Middle frontal gyrus (tissue), 1 donor: Measurements from ENCODE around the gene DGLUCY.
A peak's percentile ranks its signal among the peaks of the same experiment; 100 is the strongest.
"Not testable (repeated sequence)": the region's sequence is repeated elsewhere in the genome, so short reads cannot be mapped to it uniquely, and the experiment has no call there.

Experiments used
- DNase-seq: peaks from one replicate; pipeline ENCODE4 v3.0.0-alpha.2; 2015; ENCODE audit warnings: low spot score; ENCODE audit errors: extremely low spot score

Gene DGLUCY

GRCh38 chr14:91138511-91139359 lies 24.9 kb downstream of the DGLUCY start:
- DNase-seq = no peak

GRCh38 chr14:91139776-91140175 lies 25.9 kb downstream of the DGLUCY start:
- no peak for DNase-seq

GRCh38 chr14:91140672-91141071 lies 26.8 kb downstream of the DGLUCY start:
- DNase-seq = no peak

DNA sequence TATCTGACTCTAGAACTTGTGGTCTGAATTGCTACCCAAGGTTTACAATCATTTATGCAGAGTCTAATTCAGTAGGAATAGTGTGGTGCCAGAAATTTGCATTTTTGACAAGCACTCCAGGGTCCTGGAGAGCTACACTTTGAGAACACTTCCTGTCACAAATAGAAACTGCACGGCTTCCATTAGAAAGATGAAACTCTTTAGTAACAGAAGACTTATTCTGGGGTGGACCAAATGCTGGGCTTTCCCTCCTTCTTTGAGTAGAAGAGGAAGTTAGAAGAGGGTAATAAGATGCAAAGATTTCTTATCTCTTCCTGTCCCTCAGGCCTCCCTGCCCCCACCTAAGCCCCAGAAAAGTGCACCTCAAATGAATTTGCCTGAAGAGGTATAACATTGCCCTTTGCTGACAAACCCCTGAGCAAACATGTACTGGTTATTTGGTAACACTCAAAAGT lies 28.4 kb downstream of the DGLUCY start:
- no peak for DNase-seq

DNA sequence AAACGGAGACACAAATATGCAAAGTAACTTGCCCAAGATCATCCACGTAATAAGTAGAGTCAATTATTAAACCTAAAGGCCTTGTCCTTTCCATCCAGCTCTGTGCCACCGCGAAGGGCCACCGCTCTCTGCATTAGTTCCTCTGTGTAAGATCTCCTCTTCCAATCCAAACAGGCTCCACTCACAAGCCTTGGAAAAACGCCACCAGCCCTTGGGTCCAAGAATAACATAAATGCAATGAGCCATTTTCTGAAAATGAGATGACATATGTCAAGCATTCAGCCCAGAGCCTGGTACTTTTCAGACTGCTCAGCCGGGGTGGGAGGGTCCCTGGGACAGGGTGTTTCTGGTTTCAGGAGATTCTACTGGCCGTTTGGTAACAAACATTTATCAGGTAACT lies 30.0 kb downstream of the DGLUCY start:
- no peak for DNase-seq

DNA sequence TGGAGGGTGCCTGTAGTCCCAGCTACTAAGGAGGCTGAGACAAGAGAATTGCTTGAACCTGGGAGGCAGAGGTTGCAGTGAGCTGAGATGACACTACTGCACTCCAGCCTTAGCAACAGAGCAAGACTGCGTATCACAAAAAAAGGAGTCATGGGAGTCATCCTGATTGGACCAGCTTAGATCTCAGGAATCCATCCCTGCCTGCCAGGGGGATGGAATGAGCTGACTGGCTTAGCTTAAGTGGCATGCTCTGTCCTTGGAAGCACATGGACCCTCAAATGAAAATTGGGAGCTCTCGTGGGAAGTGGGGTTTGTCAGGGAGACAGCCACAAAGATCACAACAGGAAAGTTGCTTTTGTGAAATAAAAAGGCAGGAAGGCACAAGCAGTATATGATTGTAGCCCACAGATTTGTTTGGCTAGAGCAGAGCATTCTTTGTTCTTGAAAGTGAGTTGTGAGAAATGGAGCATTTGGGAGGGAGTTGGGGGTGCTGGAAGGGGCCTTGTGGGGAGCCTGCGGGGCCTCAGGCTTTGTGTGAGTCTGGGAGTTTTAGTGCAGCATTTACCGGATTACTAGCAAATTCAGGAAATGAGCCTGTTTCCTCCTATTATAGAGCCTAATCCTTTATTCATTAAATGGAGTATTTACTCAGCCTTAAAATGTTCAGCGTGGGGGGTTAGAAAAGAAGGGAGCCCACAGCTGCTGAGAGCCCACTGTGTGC lies 30.7 kb downstream of the DGLUCY start:
- no peak for DNase-seq

DNA sequence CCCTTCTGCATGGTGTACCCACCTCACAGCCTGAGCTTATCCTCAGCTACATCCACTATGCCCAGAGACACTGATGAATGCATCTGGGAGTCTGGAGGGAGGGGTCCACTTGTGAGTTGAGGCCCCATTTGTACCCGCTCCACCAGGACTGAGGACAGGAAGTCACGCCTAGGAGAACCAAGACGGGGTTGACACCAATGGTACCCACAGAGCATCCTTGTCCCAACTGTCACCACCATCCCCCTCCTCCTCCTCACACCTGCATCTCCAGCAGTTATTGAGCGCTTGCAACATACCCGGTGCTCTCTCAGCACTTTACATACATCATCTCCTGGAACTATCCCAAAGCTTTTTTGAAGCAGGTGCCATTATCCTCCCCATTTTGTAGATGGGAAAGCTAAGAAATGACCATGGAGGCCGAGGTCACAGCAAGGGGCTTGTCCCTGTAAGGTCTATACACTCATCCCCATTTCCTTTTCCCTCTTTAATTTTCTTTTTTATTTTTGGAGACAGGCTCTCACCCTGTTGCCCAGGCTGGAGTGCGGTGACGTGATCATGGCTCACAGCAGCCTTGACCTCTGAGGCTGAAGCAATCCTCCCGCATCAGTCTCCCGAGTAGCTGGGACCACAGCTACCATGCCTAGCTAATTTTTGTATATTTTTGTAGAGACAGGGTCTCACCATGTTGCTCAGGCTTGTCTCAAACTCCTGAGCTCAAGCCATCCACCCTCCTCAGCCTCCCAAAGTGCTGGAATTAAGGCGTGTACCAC lies 31.7 kb downstream of the DGLUCY start:
- DNase-seq = no peak

DNA sequence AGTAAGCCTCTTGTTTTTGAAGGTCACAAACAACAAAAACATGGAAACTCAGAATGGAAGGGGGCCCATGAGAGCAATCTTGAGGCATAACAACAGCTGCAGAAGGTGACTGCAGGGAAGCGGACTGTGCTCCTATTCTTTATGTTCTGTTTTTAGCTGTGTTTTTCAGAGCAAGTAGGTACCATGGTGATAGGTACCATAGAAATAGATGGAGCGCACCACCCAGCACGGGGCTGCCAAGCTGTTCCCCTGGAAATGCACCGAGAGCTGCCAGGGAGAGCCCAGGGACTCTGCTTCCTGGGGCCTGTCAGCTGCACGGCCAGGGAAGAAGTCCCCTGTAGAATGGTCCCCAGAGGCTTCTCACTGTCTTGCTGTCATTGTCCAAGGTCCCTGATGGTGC lies 32.8 kb downstream of the DGLUCY start:
- DNase-seq = no peak

GRCh38 chr14:91149462-91149861 lies 35.6 kb downstream of the DGLUCY start:
- peak; percentile 14 for DNase-seq

- DNase-seq = no peak
Measured at GRCh38 chr14:91152499-91152898, 38.6 kb downstream of the DGLUCY start.

- no peak for DNase-seq
Measured at GRCh38 chr14:91153360-91153759, 39.5 kb downstream of the DGLUCY start.

DNA sequence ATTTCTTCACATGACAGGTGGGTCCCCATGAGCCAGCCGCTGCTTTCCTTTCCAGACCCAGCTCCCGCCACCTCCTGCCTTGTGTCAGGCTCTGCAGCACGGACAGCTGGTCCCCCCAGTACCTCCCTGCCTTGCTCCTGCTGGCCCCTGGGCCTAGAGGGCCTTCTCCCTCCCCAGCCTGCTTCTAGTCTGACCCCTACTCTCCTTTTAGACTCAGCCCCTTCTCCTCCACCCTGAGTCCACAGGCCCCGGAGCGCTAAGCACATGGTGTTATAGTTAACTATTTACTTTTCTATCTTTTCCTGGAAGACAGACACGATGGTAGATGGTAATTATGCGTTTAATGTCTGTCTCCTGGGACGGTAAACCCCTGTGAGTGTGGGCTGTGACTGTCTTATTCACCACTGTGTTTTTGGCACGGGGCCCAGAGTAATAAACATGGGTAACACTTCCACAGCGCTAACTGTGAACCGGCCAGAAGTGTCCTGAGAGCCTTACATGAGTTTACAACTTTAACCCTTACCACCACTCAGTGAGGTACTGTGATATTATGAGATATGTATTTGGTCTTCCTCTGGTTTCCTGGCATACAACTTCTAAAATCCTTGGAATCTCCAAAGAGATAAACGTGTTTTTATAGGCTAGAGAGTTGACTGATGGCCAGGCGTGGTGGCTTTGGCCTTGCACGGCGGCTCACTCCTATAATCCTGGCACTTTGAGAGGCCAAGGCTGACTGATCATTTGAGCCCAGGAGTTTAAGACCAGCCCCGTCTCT lies 41.2 kb downstream of the DGLUCY start:
- no peak for DNase-seq

GRCh38 chr14:91155626-91156089 lies 41.8 kb downstream of the DGLUCY start:
- DNase-seq = no peak

DNA sequence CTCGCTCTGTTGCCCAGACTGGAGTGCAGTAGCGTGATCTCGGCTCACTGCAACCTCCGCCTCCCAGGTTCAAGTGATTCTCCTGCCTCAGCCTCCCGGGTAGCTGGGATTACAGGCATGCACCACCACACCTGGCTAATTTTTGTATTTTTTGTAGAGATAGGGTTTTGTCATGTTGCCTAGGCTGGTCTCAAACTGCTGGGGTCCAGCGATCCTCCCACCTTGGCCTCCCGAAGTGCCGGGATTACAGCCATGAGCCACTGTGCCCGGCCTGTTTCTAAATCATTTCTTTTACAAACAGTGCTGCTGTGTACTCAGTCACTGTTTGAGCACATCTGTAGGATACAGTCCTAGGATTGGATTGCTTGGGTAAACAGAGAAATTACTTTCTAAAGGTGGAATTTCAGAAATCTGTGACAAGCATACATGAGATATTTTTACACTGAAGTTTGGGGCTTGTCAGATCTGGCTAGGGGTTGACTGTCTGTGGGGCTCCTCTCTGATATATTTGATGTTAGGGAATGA lies 42.3 kb downstream of the DGLUCY start:
- not testable (repeated sequence) for DNase-seq

DNA sequence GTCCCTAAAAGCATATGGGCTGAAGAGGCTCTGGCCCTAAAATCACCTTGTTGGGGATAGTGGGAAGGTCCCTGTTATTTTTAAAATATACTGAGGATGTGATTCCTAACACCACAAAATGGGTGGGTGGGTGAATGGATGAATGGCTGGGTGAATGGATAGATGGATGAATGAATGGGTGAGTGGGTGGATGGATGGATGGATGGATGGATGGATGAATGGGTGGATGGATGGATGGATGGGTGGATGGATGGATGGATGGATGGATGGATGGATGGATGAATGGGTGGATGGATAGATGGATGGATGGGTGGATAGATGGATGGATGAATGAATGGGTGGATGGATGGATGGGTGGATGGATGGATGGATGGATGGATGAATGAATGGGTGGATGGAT lies 43.0 kb downstream of the DGLUCY start:
- not testable (repeated sequence) for DNase-seq

DNA sequence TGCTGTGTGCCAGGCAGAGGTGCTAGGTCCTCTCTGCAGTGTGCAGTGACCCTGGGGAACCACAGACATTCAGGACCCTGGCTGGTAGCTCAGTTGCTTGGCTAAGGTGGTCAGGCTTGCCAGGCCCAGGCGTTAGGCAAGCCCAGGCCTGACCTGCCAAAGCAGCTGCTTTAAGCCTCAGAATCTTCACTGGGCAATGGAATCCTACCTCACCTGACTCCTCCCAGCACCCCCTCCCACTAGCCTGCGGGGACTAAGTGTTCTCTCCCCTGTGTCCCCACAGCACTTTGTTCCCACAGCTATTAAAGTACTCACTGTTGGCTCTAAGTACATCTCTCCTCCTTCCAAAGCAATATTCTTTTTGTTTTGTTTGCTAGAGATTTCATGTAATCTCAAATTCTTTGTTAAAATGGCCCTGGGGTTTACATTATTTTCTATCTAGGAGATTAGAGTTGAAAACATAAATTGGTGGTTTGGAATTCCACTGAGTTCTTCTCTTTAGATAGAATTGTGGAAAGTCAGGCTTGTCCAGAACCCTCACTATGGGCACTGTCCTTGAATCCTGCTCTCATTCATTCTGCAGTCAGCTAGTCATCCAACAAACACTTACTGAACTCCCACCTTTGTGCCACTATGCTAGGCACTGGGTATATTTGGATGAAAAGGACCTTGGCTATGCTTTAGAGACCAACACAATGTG lies 44.4 kb downstream of the DGLUCY start:
- DNase-seq = no peak

- no peak for DNase-seq
Measured at GRCh38 chr14:91159182-91159581, 45.3 kb downstream of the DGLUCY start.

DNA sequence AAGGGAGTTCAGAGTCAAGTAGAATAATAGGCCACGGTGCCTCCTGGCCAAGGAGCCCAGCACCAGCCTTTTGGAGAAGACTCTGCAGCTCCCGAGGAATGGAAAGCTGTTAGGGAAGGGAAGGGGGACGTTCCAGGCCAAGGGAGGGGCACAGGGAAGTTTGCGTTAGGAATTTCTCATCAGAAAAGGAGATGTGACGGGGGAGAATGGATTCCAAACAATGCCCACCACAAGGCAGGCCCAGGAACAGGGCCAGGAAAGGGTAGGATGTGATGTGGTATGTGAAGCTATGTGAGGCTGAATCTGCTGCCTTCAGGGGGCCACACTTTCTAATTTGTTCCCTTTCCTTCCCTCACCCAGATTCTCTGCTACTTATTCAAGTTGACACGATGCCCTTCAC lies 46.0 kb downstream of the DGLUCY start:
- DNase-seq = no peak

- peak; percentile 28 for DNase-seq
Measured at GRCh38 chr14:91163316-91163715, 49.4 kb downstream of the DGLUCY start.

GRCh38 chr14:91164676-91165075 lies 50.8 kb downstream of the DGLUCY start:
- no peak for DNase-seq
